Subcutaneous abdominal adipose tissue (tissue), 5 donors: ENCODE data around the gene SSH3.

Experiments
- H3K27ac ChIP-seq: one replicate; pipeline ENCODE4 v1.7.0; 2013; ENCODE audit warnings: low read depth, mild to moderate bottlenecking, inconsistent platforms, low read length, moderate library complexity
- H3K27me3 ChIP-seq, 5 donors: one replicate each; pipeline ENCODE4 v1.7.0; 2013; ENCODE audit warnings: low read length in 5 of 5, inconsistent platforms in 1 of 5; ENCODE audit not compliant: control insufficient read depth in 5 of 5, insufficient read depth in 4 of 5
- H3K36me3 ChIP-seq, 5 donors: one replicate each; pipeline ENCODE4 v1.7.0; 2013; ENCODE audit warnings: low read length in 5 of 5; ENCODE audit not compliant: control insufficient read depth in 5 of 5, insufficient read depth in 5 of 5
- H3K4me1 ChIP-seq, 5 donors: one replicate each; pipeline ENCODE4 v1.7.0; 2013; ENCODE audit warnings: low read length in 5 of 5, mild to moderate bottlenecking in 3 of 5, moderate library complexity in 1 of 5; ENCODE audit not compliant: control insufficient read depth in 5 of 5, insufficient read depth in 5 of 5
- H3K4me3 ChIP-seq, 5 donors: one replicate each; pipeline ENCODE4 v1.7.0; 2013; ENCODE audit warnings: low read length in 5 of 5, low read depth in 1 of 5
- H3K9ac ChIP-seq, 5 donors: one replicate each; pipeline ENCODE4 v1.7.0; 2013; ENCODE audit warnings: low read length in 5 of 5, mild to moderate bottlenecking in 4 of 5, moderate library complexity in 3 of 5
- H3K9me3 ChIP-seq, 5 donors: one replicate each; pipeline ENCODE4 v1.7.0; 2013; ENCODE audit warnings: low read length in 5 of 5; ENCODE audit not compliant: control insufficient read depth in 5 of 5
- donor health status: healthy.
- donor health status: healthy.
- donor health status: healthy.
- donor health status: healthy.
- donor health status: healthy.

The SSH3 gene

DNA sequence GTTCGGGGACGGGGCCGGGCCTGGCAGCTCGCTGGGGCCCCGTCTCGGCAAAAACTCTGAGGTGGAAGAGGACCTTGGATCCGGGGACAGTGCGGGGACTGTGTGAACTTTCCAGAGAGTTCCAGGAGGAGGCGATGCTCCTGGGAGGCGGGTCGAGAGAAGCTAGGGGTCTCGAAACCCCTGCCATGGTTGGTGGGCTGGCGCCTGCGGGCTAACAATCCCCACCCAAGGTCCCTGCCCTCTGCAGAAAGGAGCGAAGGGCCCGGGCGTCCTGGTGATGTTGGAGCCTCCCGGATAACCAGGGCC lies 41.7 kb upstream of the SSH3 start:
- Histone ChIP-seq H3K36me3 (peaks cover 0 to 7% (median 2%) of the 10 kb centered on the region in 5 donors), H3K27ac (no peak overlapping the region), H3K27me3 (no peaks in the 10 kb centered on the region), H3K4me3 (peak overlapping the region in 2 of 5 donors; percentile 23 to 59), H3K4me1 (peaks cover 4 to 46% (median 29%) of the 10 kb centered on the region in 5 donors), H3K9me3 (no peaks in the 10 kb centered on the region), H3K9ac (no peak overlapping the region)

DNA sequence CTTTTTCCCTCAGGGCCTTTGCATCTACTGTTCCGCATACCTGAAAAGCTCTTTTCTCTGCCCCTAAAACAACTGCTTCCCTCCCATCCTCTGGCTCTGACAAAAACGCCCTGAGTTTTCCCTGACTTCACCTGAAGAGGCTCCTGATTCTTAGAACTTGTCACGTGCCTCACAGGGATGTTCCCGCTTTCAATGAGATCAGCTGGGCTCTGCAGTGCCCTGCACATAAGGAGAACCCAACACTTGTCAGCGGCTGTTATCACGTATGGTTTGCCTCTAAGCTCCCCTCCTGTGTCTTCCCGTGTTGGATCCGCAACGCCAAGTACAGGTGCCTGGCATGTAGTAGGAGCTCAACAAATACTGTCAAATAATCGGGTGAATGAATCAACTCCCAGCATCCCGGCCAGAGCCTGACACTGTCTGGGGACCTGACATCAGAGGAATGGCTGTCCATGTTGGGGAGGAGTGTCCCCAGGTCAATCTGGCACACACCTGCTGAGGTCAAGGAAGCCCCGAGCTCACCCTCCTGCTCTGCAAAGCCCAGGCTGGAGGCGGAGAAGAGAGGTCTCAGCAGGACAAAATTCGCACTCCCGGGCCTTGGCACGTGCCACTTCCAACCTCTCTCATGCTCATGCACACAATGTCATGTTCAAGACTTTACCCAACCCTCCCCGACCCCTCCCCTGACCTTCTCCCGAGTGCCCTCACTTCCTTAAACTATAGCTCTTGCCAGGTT lies 41.2 kb upstream of the SSH3 start:
- peaks cover 0 to 2% (median 0%) of the 10 kb centered on the region in 5 donors for H3K36me3 ChIP-seq
- H3K4me1 ChIP-seq: peaks cover 4 to 46% (median 32%) of the 10 kb centered on the region in 5 donors
- no peak overlapping the region for H3K9ac ChIP-seq
- H3K27me3 ChIP-seq: no peaks in the 10 kb centered on the region
- H3K4me3 ChIP-seq: peak overlapping the region in 2 of 5 donors; percentile 40 to 59
- no peak overlapping the region for H3K27ac ChIP-seq
- no peaks in the 10 kb centered on the region for H3K9me3 ChIP-seq

DNA sequence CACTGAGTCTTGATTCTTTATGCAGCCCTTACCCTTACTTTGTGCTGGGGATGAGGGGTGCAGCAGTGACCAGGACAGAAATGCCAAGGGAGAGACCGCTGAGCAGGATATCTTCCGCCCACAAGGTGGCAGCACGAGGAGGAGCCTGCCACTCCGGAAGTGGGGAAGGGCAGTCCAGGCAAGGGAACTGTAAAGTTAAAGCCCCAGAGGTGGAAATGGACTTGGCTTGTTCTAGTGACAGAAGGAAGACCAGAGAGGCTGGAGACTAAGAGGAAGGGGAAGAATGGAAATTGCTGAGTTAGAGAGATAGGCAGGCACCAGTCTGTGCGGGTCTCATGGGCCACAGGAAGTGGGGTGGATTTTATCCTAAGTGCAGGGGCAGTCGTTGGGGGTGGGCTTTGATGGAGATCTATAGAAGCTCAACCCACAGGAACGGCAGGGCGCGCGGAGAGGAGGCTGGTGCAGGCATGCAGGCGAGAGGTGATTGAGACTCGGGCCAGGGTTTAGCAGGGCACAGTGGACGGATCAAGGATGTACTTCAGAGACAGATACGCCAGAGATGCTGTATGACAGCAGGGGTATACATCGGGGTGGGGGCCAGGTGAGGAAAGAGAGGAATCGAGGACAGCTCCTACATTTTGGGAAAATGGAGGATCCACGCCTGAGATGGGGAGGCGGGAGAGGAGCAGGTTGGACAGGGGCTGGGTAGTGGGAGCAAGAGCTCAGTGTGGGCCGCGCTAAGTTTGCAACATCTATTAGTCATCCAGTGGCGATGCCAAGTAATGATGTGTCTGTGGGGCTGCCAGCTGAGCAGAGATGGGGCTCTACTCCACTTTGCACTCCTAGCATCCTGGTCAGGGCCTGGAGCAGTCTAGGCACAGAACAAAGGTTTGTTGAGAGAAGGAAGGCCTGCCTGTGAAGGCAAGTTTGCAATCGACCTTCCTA lies 40.3 kb upstream of the SSH3 start:
- Histone ChIP-seq H3K4me3 (peak overlapping the region in 1 of 5 donors; percentile 40), H3K9me3 (no peaks in the 10 kb centered on the region), H3K4me1 (peaks cover 9 to 53% (median 40%) of the 10 kb centered on the region in 5 donors), H3K9ac (peak overlapping the region in 2 of 5 donors; percentile 31 to 41), H3K36me3 (no peaks in the 10 kb centered on the region), H3K27ac (peak overlapping the region; percentile 24), H3K27me3 (no peaks in the 10 kb centered on the region)

DNA sequence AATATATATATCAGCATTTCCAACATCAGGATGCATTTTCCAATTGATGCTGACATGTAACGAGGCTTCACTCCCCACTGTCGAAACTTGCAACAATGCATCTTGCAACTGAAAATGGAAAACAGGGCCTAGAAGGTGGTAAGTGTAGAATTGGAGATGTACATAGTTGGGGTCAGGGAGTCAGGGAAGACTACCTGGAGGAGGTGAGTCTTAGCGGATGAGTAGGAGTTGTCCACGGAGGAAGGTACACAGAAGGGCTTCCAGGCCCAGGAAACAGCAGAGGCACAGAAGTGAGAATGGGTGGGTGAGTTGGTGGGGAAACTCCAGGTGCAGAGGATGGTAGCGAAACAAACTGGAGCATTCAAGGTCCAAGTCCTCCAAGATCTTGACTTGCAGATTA lies 39.1 kb upstream of the SSH3 start:
- H3K36me3 ChIP-seq: peaks cover 0 to 5% (median 0%) of the 10 kb centered on the region in 5 donors
- no peak overlapping the region for H3K4me3 ChIP-seq
- H3K9ac ChIP-seq: peak overlapping the region in 1 of 5 donors; percentile 13
- no peaks in the 10 kb centered on the region for H3K9me3 ChIP-seq
- H3K27ac ChIP-seq: no peak overlapping the region
- no peaks in the 10 kb centered on the region for H3K27me3 ChIP-seq
- H3K4me1 ChIP-seq: peaks cover 14 to 59% (median 53%) of the 10 kb centered on the region in 5 donors

DNA sequence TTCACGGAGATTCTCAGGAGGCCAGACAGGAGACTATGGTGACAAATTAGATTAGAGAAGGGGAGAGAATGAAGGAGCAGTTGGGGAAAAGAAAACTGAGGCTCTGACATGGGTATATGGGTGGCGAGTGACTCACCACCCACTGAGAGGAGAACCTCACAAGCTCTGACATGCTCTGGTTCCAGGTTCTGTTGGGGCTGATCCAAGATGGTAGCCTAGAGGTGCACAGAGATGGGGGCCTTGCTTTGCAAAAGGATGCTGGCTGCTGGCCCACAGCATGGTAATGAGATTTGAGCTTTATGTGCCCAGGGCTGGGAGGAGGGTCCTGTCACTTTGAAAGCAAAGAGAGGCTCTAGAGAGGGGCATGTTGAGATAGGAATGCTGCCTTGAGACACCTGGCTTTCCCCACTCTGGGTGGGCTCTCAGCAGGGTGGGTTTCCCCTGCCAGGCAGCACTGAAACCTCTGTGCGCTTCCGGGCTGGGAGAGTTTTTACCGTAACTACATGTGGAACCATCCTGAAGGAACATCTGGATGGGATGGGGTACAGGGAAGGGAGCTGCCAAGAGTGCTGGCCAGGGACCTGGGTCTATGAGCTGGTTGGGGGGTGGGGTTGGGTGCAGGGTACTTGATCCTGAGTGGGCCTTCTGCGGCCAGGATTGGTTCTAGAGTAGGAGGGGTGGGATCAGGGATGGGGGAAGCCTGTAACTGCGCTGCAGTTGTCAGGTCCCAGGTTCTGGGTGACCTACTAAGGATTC lies 38.3 kb upstream of the SSH3 start:
- H3K9ac ChIP-seq: peak overlapping the region in 1 of 5 donors; percentile 68
- peaks cover 21 to 67% (median 61%) of the 10 kb centered on the region in 5 donors for H3K4me1 ChIP-seq
- no peaks in the 10 kb centered on the region for H3K27me3 ChIP-seq
- no peaks in the 10 kb centered on the region for H3K9me3 ChIP-seq
- no peak overlapping the region for H3K27ac ChIP-seq
- no peak overlapping the region for H3K4me3 ChIP-seq
- peaks cover 0 to 5% (median 0%) of the 10 kb centered on the region in 5 donors for H3K36me3 ChIP-seq

DNA sequence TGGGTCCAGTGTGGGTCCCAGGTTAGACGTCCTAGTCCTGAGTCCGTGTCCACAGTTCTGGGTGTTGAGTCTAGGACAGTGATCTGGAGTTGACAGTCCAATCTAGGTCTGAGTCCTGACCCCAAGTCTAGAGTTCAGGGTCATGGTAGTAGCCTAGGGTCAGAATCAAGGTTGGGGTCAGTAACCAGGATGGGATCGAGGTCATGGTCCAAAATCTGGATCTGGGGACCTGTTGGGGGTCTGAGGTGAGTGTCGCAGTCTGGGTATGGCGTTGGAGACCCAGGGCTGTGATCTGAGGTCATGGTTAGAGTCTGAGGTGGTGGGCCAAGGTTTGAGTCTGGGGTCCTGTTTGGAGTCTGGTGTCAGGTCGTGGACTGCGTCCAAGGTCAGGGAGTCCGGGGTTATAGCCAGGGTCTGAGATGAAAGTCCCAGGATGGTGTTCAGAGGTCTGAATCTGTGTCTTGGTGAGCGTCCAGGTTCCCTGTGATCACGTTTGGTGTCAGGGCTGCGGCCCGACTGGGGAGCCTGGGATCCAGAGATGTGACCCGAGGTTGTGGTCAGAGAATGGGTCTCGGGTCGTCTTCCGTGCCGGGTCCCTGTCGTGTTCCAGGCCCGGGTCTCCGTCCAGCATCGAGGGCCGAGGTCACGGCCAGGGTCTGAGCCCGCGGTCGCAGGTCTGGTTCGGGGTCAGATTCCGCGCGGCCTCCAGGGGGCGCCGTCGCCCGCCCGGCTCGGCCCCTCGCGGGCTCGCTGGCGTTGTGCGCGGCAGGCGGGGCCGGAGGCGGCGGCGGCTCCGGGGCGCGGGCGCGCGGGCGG lies 37.5 kb upstream of the SSH3 start:
- Histone ChIP-seq H3K36me3 (peaks cover 0 to 5% (median 0%) of the 10 kb centered on the region in 5 donors), H3K27me3 (no peaks in the 10 kb centered on the region), H3K27ac (peak overlapping the region; percentile 30), H3K4me1 (peaks cover 23 to 75% (median 69%) of the 10 kb centered on the region in 5 donors), H3K9me3 (no peaks in the 10 kb centered on the region), H3K9ac (peak overlapping the region in 4 of 5 donors; percentile 11 to 68 (median 57)), H3K4me3 (peak overlapping the region in 3 of 5 donors; percentile 27 to 35 (median 30))

DNA sequence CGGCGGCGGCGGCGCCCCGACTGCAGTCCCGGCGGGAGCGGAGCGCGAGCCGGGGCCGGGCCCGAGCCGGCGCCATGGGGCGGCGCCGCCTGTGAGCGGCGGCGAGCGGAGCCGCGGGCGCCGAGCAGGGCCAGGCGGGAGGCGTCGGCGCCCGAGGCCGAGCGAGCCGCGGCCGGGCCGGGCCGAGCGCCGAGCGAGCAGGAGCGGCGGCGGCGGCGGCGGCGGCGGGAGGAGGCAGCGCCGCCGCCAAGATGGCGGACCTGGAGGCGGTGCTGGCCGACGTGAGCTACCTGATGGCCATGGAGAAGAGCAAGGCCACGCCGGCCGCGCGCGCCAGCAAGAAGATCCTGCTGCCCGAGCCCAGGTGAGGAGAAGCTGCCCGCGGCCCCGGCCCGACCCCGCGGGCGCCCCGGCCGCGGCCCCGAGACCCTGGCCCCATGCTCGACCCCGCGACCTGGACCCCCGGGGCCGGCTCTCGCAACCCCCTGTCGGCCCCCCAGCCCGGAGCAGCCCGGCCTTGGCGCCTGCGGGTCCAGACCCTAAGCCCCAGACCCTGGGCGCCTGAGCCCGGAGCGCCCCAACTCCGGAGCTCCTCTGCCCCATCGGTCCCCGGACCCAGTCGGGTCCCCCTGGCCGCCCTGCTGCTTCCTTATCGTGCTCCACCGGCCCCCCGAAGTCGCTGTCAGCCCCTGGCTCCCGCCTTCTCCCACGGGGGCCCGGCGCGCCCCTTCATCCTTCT lies 36.7 kb upstream of the SSH3 start, which contains the start of gene GRK2:
Gene GRK2, plus strand, starts transcription at position 25 of the 739 bp plus-strand sequence. Its CDS starts 227 bp downstream, at position 252.
- Histone ChIP-seq H3K27me3 (no peaks in the 10 kb centered on the region), H3K9ac (peak within 1 kb of the TSS; percentile 68 to 87 (median 81)), H3K27ac (peak within 1 kb of the TSS; percentile 83), H3K4me3 (peak within 1 kb of the TSS; percentile 72 to 86 (median 85)), H3K36me3 (peaks cover 0 to 5% (median 0%) of the 10 kb centered on the region in 5 donors), H3K9me3 (no peaks in the 10 kb centered on the region), H3K4me1 (peaks cover 26 to 76% (median 72%) of the 10 kb centered on the region in 5 donors)

DNA sequence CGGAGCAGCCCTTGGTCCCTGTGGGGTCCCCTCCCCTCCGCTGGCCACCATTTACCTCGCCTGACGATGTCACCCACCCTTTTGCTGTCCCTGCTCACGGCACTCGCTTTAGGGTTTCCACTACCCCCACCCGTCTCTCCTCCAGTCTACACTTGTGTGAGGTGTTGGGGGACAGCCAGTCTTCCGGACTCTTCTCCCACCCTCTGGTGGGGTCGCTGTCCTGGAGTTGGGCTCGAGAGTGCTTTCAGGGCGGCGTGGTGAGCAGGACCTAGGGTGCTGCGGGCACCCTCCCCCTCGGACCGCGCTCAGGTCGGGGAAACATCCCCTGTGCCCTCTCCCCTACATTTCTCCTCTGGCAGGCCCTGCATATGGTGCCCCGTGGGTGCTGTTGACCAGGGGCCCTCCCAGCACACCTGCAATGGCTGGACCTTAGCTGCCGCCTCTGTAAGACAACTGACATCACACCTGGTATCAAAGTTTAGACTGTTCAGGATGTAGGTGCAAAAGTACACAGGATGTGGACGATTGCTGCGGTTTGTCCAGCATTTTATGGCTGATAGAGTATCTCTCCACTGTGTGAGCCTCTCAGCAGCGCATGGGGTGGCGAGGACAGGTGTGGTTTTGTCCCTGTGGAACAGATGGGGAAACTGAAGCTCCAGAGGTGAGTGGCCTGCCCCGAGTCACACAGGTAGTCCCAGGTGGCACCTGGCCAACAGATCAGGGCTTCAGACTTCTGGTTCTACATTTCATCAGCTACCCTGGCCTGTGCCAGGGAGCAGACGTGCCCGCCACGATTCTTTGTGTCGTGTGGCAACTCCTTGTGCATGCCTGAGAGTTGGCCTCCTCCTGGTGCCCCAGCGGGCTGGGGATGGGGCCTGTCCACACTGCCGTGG lies 35.9 kb upstream of the SSH3 start:
- Histone ChIP-seq H3K36me3 (peaks cover 0 to 5% (median 0%) of the 10 kb centered on the region in 5 donors), H3K9me3 (no peaks in the 10 kb centered on the region), H3K27ac (peak overlapping the region; percentile 83), H3K9ac (peak overlapping the region; percentile 56 to 87 (median 81)), H3K4me1 (peaks cover 29 to 76% (median 72%) of the 10 kb centered on the region in 5 donors), H3K27me3 (no peaks in the 10 kb centered on the region), H3K4me3 (peak overlapping the region; percentile 72 to 86 (median 85))
